Measurements from ENCODE around the gene MR1. TPM values are rescaled to one million over a fixed set of nuclear protein-coding genes. Genes with fewer than 3 reads are reported as not detected.

Gene MR1
- total and polyA plus RNA-seq, 3 donors from 2014 or later = 5.8 to 8.6 (median 7.1) TPM

DNA sequence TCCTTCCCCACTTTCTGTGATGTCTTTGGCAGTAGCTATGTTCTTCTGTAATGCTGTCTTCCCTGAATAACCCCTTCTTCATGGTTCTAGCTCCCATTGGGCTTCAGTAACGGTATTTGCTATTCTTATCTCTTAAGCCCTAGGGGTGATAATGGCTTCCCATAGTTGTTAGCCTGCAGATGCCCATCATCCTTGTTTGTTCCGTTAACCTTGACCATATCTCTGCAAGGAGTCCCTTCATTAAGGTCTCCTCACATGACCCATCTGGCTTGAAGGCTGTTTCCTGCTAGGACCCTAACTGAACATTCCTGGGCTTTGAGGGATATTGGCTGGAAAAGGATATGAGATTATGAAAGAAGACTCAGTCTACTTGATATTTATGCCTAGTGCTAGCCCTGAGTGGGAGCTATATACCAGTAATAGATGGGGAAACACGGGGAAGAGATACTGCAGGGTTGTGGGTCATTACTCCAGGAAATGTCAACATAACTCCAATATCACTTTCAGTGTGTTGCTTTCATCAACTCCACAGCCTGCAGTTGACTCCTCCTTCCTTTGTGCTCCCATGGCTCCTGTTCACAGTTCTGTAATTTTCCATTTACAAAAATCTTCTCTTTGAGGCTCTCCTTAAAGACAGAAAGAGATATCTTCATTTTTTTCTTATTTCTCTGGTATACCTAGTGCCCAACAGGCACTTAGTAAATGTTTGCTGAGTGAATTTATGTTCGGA, 2.5 kb downstream of the MR1 start:
- intact Hi-C loops (cut with DNase I; ENCODE audit: low total_unique reads) = no loop called here
- no peak overlapping the region for H3K27ac ChIP-seq

DNA sequence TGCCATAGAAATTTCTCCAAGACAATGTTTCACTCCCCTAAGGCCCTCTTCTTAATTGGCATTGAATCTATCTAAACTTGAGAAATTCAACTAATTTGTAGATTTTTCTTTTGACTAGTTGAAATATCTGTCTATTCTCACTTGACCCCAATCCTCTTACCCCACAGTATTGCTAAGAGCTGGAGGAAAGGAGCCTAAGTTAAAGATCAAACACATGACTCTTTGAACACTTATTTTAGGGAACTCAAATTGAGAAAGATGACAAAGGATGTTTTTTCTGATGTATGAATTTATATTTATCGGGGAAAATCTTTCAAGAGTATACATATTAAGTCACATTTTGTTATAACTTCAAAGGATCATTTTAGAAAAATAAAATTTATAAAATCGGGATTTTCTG, 3.6 kb downstream of the MR1 start:
- TF ChIP-seq POLR2A (IDR thresholded peaks at IDR 0.05) = no peak
- TF ChIP-seq, protein P1, sequence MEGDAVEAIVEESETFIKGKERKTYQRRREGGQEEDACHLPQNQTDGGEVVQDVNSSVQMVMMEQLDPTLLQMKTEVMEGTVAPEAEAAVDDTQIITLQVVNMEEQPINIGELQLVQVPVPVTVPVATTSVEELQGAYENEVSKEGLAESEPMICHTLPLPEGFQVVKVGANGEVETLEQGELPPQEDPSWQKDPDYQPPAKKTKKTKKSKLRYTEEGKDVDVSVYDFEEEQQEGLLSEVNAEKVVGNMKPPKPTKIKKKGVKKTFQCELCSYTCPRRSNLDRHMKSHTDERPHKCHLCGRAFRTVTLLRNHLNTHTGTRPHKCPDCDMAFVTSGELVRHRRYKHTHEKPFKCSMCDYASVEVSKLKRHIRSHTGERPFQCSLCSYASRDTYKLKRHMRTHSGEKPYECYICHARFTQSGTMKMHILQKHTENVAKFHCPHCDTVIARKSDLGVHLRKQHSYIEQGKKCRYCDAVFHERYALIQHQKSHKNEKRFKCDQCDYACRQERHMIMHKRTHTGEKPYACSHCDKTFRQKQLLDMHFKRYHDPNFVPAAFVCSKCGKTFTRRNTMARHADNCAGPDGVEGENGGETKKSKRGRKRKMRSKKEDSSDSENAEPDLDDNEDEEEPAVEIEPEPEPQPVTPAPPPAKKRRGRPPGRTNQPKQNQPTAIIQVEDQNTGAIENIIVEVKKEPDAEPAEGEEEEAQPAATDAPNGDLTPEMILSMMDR (IDR thresholded peaks at IDR 0.05) = no peak
- Histone ChIP-seq H3K4me3 (no peak overlapping the region), H3K27ac (no peak overlapping the region), H3K9me3 (no peaks in the 10 kb centered on the region), H3K4me1 (peaks cover 5% of the 10 kb centered on the region), H3K27me3 (no peaks in the 10 kb centered on the region), H3K36me3 (ENCODE audit: low read depth, missing control alignments) (no peaks in the 10 kb centered on the region)
- no peak for DNase-seq
- WGBS, 2 donors = 85 to 89% methylated on average over 2 of the region's 2 CpGs
- intact Hi-C loops (cut with DNase I; ENCODE audit: low total_unique reads) = no loop called here

More for the DNA sequence above, 2.5 kb downstream of the MR1 start:
- Histone ChIP-seq H3K36me3 (ENCODE audit: low read depth, missing control alignments) (no peaks in the 10 kb centered on the region), H3K9me3 (no peaks in the 10 kb centered on the region), H3K4me3 (no peak overlapping the region), H3K4me1 (peaks cover 5% of the 10 kb centered on the region), H3K27me3 (no peaks in the 10 kb centered on the region)
- 76 to 79% methylated on average over 4 of the region's 4 CpGs for WGBS, 2 donors
- no peak for DNase-seq
- no peak for TF ChIP-seq POLR2A (IDR thresholded peaks at IDR 0.05)
- TF ChIP-seq, protein P1 (IDR thresholded peaks at IDR 0.05) = no peak

DNA sequence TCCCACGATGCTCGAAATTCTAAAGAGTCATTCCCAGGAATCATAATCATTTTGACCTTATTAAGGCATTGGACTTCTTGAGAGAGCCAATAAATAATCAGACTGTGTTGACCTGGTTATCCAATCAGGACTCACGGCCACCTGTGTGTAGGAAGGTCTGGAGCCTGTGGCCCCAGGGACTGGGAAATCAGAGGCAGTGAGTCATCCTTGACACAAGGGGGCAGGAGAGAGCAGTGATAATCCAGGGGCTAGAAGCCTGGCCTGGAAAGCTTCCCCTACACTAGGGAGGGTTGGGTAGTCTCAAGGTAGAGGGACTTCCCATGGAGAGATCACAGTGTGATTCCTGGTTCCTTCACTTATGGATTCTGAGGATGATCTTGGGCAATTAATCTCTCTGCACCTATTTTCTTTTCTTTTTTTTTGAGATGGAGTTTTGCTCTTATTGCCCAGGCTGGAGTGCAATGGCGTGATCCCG, 4.7 kb downstream of the MR1 start:
- intact Hi-C loops (cut with DNase I; ENCODE audit: low total_unique reads) = no loop called here
- Histone ChIP-seq H3K4me1 (peaks cover under 1% of the 10 kb centered on the region), H3K36me3 (ENCODE audit: low read depth, missing control alignments) (no peaks in the 10 kb centered on the region), H3K4me3 (no peak overlapping the region), H3K9me3 (no peaks in the 10 kb centered on the region), H3K27ac (no peak overlapping the region), H3K27me3 (no peaks in the 10 kb centered on the region)
- DNase-seq = peak; percentile 58
- TF ChIP-seq, protein P1 (IDR thresholded peaks at IDR 0.05) = peak; percentile 42 to 61 (median 57)
- no peak for TF ChIP-seq POLR2A (IDR thresholded peaks at IDR 0.05)
- 84 to 91% methylated on average over 5 of the region's 5 CpGs for WGBS, 2 donors

DNA sequence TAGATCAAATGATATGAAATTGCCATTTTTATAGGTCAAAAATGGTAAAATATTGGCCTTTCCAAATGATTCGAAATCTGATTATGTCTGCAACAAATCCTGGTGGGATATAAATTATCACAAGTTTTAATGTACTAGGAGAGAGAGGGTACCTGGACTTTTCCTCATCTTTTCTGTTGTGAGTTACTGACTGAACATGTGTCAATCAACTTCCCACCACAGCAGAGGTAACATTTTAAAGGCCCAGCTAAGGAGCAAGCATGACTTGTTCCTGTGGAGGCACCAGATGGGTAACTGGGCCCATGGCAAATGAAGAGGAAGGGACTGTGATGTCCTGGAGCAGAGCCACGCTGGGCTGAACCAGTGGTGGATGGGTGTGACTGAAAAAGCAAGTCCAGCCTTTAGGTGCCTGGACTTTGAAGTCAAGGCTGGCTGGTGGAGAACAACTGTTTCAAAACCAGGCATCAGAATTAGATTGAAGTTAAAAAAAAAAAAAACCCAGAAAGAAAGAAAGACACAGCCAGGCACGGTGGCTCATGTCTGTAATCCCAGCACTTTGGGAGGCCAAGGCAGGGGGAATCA, 6.6 kb downstream of the MR1 start:
- Histone ChIP-seq H3K9me3 (no peaks in the 10 kb centered on the region), H3K36me3 (ENCODE audit: low read depth, missing control alignments) (no peaks in the 10 kb centered on the region), H3K4me1 (no peaks in the 10 kb centered on the region), H3K4me3 (no peak overlapping the region), H3K27me3 (no peaks in the 10 kb centered on the region), H3K27ac (no peak overlapping the region)
- DNase-seq = no peak
- intact Hi-C loops (cut with DNase I; ENCODE audit: low total_unique reads) = no loop called here
- 92 to 99% methylated on average over 3 of the region's 3 CpGs for WGBS, 2 donors
- no peak for TF ChIP-seq POLR2A (IDR thresholded peaks at IDR 0.05)
- TF ChIP-seq, protein P1 (IDR thresholded peaks at IDR 0.05) = no peak

All from testis (tissue), 3 donors.